ENCODE measurements around the gene RASAL1. TPM values are rescaled to one million over a fixed set of nuclear protein-coding genes. Genes with fewer than 3 reads are reported as not detected.

Gene RASAL1
- total and polyA plus RNA-seq, 7 experiments from 2014 or later = 0.19 to 2.1 (median 1.4) TPM

- POLR2A ChIA-PET = interaction anchor here (0.6 to 0.9 kb wide), 2 partner anchors 20 to 24 kb away, joined by 3 read pairs; no protein-coding TSS in a partner anchor
- peaks cover 0 to 11% (median 3%) of the 10 kb centered on the region in 5 donors for H3K36me3 Mint-ChIP-seq
Observed at GRCh38 chr12:113070117-113070906, 65.2 kb downstream of the RASAL1 start.

GRCh38 chr12:113069751-113070116 is 65.8 kb downstream of the RASAL1 start:
- H3K27me3 ChIP-seq (ENCODE audit: control insufficient read depth in 2 of 2, insufficient read depth in 2 of 2, low read length in 2 of 2) = no peaks in the 10 kb centered on the region
- peak overlapping the region in 2 of 10 donors; percentile 16 to 39 for H3K4me3 Mint-ChIP-seq
- H3K36me3 Mint-ChIP-seq = peaks cover 0 to 12% (median 3%) of the 10 kb centered on the region in 5 donors
- H3K27me3 Mint-ChIP-seq = no peaks in the 10 kb centered on the region
- no peaks in the 10 kb centered on the region for H3K9me3 Mint-ChIP-seq
- DNase-seq (no peak), ATAC-seq (no peak)
- intact Hi-C loops (cut with micrococcal nuclease) = loop anchor here in 1 of 2 donors (1.0 kb wide), 1 partner anchor 17 kb away; no protein-coding TSS in a partner anchor
- H3K4me3 ChIP-seq (ENCODE audit: low read length) = no peak overlapping the region
- no peak overlapping the region for H3K27ac ChIP-seq (ENCODE audit: low read depth, low read length)
- H3K36me3 ChIP-seq (ENCODE audit: control insufficient read depth in 2 of 3, insufficient read depth in 3 of 3, low read length in 3 of 3) = peaks cover 0 to 5% (median 0%) of the 10 kb centered on the region in 3 experiments
- ChIA-PET POLR2A (interaction anchor here (0.9 kb wide), 1 partner anchor 24 kb away, joined by 3 read pairs; no protein-coding TSS in a partner anchor), CTCF (interaction anchor here (0.6 to 0.7 kb wide), 2 partner anchors 14 to 574 kb away, joined by 3 read pairs; no protein-coding TSS in a partner anchor)
- peaks cover 11 to 92% (median 71%) of the 10 kb centered on the region in 7 donors for H3K4me1 Mint-ChIP-seq
- H3K4me1 ChIP-seq (ENCODE audit: control insufficient read depth in 2 of 2, insufficient read depth in 2 of 2, low read length in 2 of 2) = peaks cover 12 to 43% of the 10 kb centered on the region in 2 donors
- H3K9me3 ChIP-seq (ENCODE audit: control insufficient read depth in 2 of 3, low read length in 3 of 3) = no peaks in the 10 kb centered on the region
- peak overlapping the region in 5 of 9 donors; percentile 49 to 79 (median 62) for H3K27ac Mint-ChIP-seq

More at GRCh38 chr12:113070117-113070906, 65.2 kb downstream of the RASAL1 start:
- no peak overlapping the region for H3K4me3 ChIP-seq (ENCODE audit: low read length)
- peaks cover 0 to 5% (median 0%) of the 10 kb centered on the region in 3 experiments for H3K36me3 ChIP-seq (ENCODE audit: control insufficient read depth in 2 of 3, insufficient read depth in 3 of 3, low read length in 3 of 3)
- DNase-seq = peak in 1 of 9 donors; percentile 33
- no peaks in the 10 kb centered on the region for H3K9me3 ChIP-seq (ENCODE audit: control insufficient read depth in 2 of 3, low read length in 3 of 3)
- peaks cover 14 to 45% of the 10 kb centered on the region in 2 donors for H3K4me1 ChIP-seq (ENCODE audit: control insufficient read depth in 2 of 2, insufficient read depth in 2 of 2, low read length in 2 of 2)
- Mint-ChIP-seq H3K4me3 (peak overlapping the region in 5 of 10 donors; percentile 8 to 48 (median 16)), H3K27ac (peak overlapping the region in 7 of 9 donors; percentile 46 to 79 (median 62)), H3K27me3 (no peaks in the 10 kb centered on the region), H3K9me3 (no peaks in the 10 kb centered on the region), H3K4me1 (peaks cover 13 to 93% (median 75%) of the 10 kb centered on the region in 7 donors)
- intact Hi-C loops (cut with micrococcal nuclease) = loop anchor here in 1 of 2 donors (1.0 kb wide), 1 partner anchor 16 kb away; no protein-coding TSS in a partner anchor
- CTCF ChIA-PET = interaction anchor here (0.6 to 0.8 kb wide), 5 partner anchors 8 to 575 kb away, joined by 3 to 4 read pairs (median 3); no protein-coding TSS in a partner anchor
- H3K27me3 ChIP-seq (ENCODE audit: control insufficient read depth in 2 of 2, insufficient read depth in 2 of 2, low read length in 2 of 2) = no peaks in the 10 kb centered on the region
- ATAC-seq = peak; percentile 66
- H3K27ac ChIP-seq (ENCODE audit: low read depth, low read length) = peak overlapping the region; percentile 41

GRCh38 chr12:113069149-113069548 is 66.4 kb downstream of the RASAL1 start:
- ATAC-seq (no peak), DNase-seq (no peak)
- peaks cover 0 to 10% (median 0%) of the 10 kb centered on the region in 3 experiments for H3K36me3 ChIP-seq (ENCODE audit: control insufficient read depth in 2 of 3, insufficient read depth in 3 of 3, low read length in 3 of 3)
- H3K4me1 Mint-ChIP-seq = peaks cover 9 to 92% (median 71%) of the 10 kb centered on the region in 7 donors
- H3K9me3 ChIP-seq (ENCODE audit: control insufficient read depth in 2 of 3, low read length in 3 of 3) = no peaks in the 10 kb centered on the region
- no peak overlapping the region for H3K4me3 Mint-ChIP-seq
- H3K27me3 ChIP-seq (ENCODE audit: control insufficient read depth in 2 of 2, insufficient read depth in 2 of 2, low read length in 2 of 2) = no peaks in the 10 kb centered on the region
- H3K4me3 ChIP-seq (ENCODE audit: low read length) = no peak overlapping the region
- intact Hi-C loops (cut with micrococcal nuclease) = no loop called here
- peak overlapping the region in 3 of 9 donors; percentile 42 to 72 (median 66) for H3K27ac Mint-ChIP-seq
- CTCF ChIA-PET = interaction anchor here (1.1 kb wide), 1 partner anchor 17 kb away, joined by 3 read pairs; no protein-coding TSS in a partner anchor
- H3K27ac ChIP-seq (ENCODE audit: low read depth, low read length) = no peak overlapping the region
- H3K27me3 Mint-ChIP-seq = no peaks in the 10 kb centered on the region
- peaks cover 0 to 15% (median 0%) of the 10 kb centered on the region in 5 donors for H3K36me3 Mint-ChIP-seq
- H3K9me3 Mint-ChIP-seq = no peaks in the 10 kb centered on the region
- peaks cover 12 to 47% of the 10 kb centered on the region in 2 donors for H3K4me1 ChIP-seq (ENCODE audit: control insufficient read depth in 2 of 2, insufficient read depth in 2 of 2, low read length in 2 of 2)
- POLR2A ChIA-PET = interaction anchor here (0.9 kb wide), 1 partner anchor 25 kb away, joined by 3 read pairs; no protein-coding TSS in a partner anchor

GRCh38 chr12:113067987-113068935 is 67.3 kb downstream of the RASAL1 start:
- Mint-ChIP-seq H3K4me1 (peaks cover 9 to 92% (median 67%) of the 10 kb centered on the region in 7 donors), H3K4me3 (peak overlapping the region in 3 of 10 donors; percentile 11 to 65 (median 36)), H3K27ac (peak overlapping the region in 5 of 9 donors; percentile 60 to 71 (median 63)), H3K9me3 (no peaks in the 10 kb centered on the region), H3K36me3 (peaks cover 0 to 15% (median 0%) of the 10 kb centered on the region in 5 donors), H3K27me3 (no peaks in the 10 kb centered on the region)
- Histone ChIP-seq H3K27me3 (ENCODE audit: control insufficient read depth in 2 of 2, insufficient read depth in 2 of 2, low read length in 2 of 2) (no peaks in the 10 kb centered on the region), H3K9me3 (ENCODE audit: control insufficient read depth in 2 of 3, low read length in 3 of 3) (no peaks in the 10 kb centered on the region), H3K4me3 (ENCODE audit: low read length) (no peak overlapping the region), H3K36me3 (ENCODE audit: control insufficient read depth in 2 of 3, insufficient read depth in 3 of 3, low read length in 3 of 3) (peaks cover 0 to 12% (median 0%) of the 10 kb centered on the region in 3 experiments), H3K27ac (ENCODE audit: low read depth, low read length) (no peak overlapping the region), H3K4me1 (ENCODE audit: control insufficient read depth in 2 of 2, insufficient read depth in 2 of 2, low read length in 2 of 2) (peaks cover 12 to 50% of the 10 kb centered on the region in 2 donors)
- no peak for DNase-seq
- ChIA-PET CTCF (interaction anchor here (0.6 to 1.1 kb wide), 3 partner anchors 16 to 688 kb away, joined by 3 read pairs; no protein-coding TSS in a partner anchor), POLR2A (no interaction called here)
- no peak for ATAC-seq
- intact Hi-C loops (cut with micrococcal nuclease) = no loop called here

GRCh38 chr12:113066813-113067400 is 68.7 kb downstream of the RASAL1 start:
- no peak overlapping the region for H3K4me3 ChIP-seq (ENCODE audit: low read length)
- POLR2A ChIA-PET = interaction anchor here (0.6 kb wide), 1 partner anchor 201 kb away, joined by 3 read pairs; no protein-coding TSS in a partner anchor
- intact Hi-C loops (cut with micrococcal nuclease) = no loop called here
- H3K4me3 Mint-ChIP-seq = peak overlapping the region in 1 of 10 donors; percentile 32
- no peak for DNase-seq
- peaks cover 12 to 45% of the 10 kb centered on the region in 2 donors for H3K4me1 ChIP-seq (ENCODE audit: control insufficient read depth in 2 of 2, insufficient read depth in 2 of 2, low read length in 2 of 2)
- no peaks in the 10 kb centered on the region for H3K9me3 Mint-ChIP-seq
- no peak overlapping the region for H3K27ac ChIP-seq (ENCODE audit: low read depth, low read length)
- H3K9me3 ChIP-seq (ENCODE audit: control insufficient read depth in 2 of 3, low read length in 3 of 3) = no peaks in the 10 kb centered on the region
- H3K36me3 Mint-ChIP-seq = peaks cover 0 to 16% (median 0%) of the 10 kb centered on the region in 5 donors
- peaks cover 9 to 78% (median 67%) of the 10 kb centered on the region in 7 donors for H3K4me1 Mint-ChIP-seq
- no peaks in the 10 kb centered on the region for H3K27me3 ChIP-seq (ENCODE audit: control insufficient read depth in 2 of 2, insufficient read depth in 2 of 2, low read length in 2 of 2)
- H3K27ac Mint-ChIP-seq = peak overlapping the region in 5 of 9 donors; percentile 31 to 71 (median 63)
- CTCF ChIA-PET = no interaction called here
- peaks cover 0 to 12% (median 0%) of the 10 kb centered on the region in 3 experiments for H3K36me3 ChIP-seq (ENCODE audit: control insufficient read depth in 2 of 3, insufficient read depth in 3 of 3, low read length in 3 of 3)
- H3K27me3 Mint-ChIP-seq = no peaks in the 10 kb centered on the region
- ATAC-seq = no peak

Data from naive thymus-derived CD4-positive, alpha-beta T cell (primary cell).